Activated naive CD8-positive, alpha-beta T cell treated with anti-CD3 and anti-CD28 coated beads, Interleukin-2, amount 50 U/mL, for 24 hours (primary cell): ENCODE measurements around the gene PNPLA4.

Source experiments
- ATAC-seq: fragments of 150-1000 bp; cut with Tn5 transposase; one replicate; pipeline ENCODE4 v1.10.0; 2021
- DNase-seq: peaks from one replicate; pipeline ENCODE4 v3.0.0; 2021
- H3K27ac Mint-ChIP-seq: one replicate; pipeline ENCODE4 v1.8.0; 2021; ENCODE audit warnings: mild to moderate bottlenecking, mixed read lengths
- H3K27me3 Mint-ChIP-seq: one replicate; pipeline ENCODE4 v1.8.0; 2021; ENCODE audit warnings: mixed read lengths
- H3K36me3 Mint-ChIP-seq: one replicate; pipeline ENCODE4 v1.8.0; 2021; ENCODE audit warnings: low read depth, mixed read lengths
- H3K4me1 Mint-ChIP-seq: one replicate; pipeline ENCODE4 v1.8.0; 2021; ENCODE audit warnings: mixed read lengths
- H3K4me3 Mint-ChIP-seq: one replicate; pipeline ENCODE4 v1.8.0; 2021; ENCODE audit warnings: mild to moderate bottlenecking, moderate library complexity, mixed read lengths
- H3K9me3 Mint-ChIP-seq: one replicate; pipeline ENCODE4 v1.8.0; 2021; ENCODE audit warnings: mixed read lengths

The PNPLA4 gene

DNA sequence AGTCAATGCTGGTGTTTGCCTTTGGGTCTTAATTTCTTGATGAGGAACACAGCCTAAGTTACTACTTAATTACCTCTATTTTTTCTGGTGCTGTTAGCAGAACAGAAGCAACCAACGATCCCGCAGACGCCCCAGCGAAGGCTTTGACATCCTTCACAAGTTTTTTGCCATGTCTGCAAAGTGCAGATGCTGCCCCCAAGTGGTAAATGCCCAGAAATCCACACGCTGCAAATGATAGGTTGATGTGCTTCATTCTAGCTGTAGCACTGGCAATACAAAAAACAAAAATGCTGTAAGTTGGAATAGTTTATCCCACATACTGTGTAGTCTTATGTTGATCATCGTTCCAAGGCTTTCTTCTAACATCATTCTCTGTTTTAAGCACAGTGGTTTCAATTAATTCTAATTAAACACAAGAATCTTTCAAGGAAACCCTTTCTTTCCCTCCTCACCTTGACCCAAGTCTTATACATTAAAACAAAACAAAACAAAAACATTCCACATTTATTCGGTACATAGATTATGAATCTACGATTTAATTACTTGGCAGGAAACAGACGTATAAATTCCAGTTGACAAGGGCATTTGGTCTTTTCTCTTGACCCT lies 1.2 kb downstream of the PNPLA4 start:
- peak overlapping the region; percentile 89 for H3K4me3 Mint-ChIP-seq
- H3K9me3 Mint-ChIP-seq = no peaks in the 10 kb centered on the region
- H3K4me1 Mint-ChIP-seq = peaks cover 17% of the 10 kb centered on the region
- H3K36me3 Mint-ChIP-seq = peaks cover 4% of the 10 kb centered on the region
- ATAC-seq (peak; percentile 48), DNase-seq (peak; percentile 44)
- H3K27me3 Mint-ChIP-seq = no peaks in the 10 kb centered on the region
- H3K27ac Mint-ChIP-seq = no peak overlapping the region

DNA sequence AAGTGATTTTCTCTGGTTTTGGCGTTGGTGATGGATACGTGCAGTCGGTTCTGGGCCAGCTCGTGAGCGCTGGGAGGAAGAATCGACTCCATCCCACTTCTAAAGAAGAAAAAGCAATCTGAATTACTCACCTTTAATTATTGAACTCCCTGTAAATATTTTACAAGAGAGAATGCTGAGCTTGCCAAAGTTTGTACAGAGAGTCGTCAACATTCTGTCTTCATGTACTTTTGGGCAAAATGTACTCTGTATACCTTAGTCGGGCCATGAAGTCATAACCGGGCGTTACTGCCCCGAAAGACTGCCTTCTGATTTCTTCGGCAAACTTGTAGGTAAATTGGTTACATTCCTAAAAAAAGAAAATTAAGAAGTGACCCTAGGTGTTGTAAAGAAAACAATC lies 5.5 kb downstream of the PNPLA4 start:
- Mint-ChIP-seq H3K27ac (no peak overlapping the region), H3K27me3 (no peaks in the 10 kb centered on the region)

DNA sequence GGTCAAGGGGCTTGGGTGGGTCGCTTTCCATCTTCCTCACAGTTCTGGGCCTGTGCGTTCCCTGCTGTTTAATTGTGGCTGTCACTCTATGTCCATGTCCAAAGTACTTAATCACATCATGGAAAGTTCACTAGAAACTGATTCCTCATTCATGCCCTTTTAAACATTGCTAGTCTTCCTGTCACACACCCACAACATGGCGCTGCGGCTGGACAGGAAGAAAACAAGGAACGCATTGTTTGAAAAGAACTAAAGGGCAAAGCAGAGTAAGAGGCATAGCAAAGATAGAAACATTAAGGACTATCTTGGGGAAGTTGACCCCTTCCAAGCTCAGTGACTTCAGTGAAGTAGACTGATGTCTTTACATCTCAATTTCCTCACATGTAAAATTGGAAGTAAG lies 18.4 kb downstream of the PNPLA4 start:
- Mint-ChIP-seq H3K9me3 (no peaks in the 10 kb centered on the region), H3K4me3 (no peak overlapping the region), H3K27ac (no peak overlapping the region), H3K4me1 (no peaks in the 10 kb centered on the region), H3K27me3 (no peaks in the 10 kb centered on the region), H3K36me3 (peaks cover 2% of the 10 kb centered on the region)
- ATAC-seq (no peak), DNase-seq (no peak)

More for the DNA sequence above, 5.5 kb downstream of the PNPLA4 start:
- DNase-seq (no peak), ATAC-seq (no peak)
- Mint-ChIP-seq H3K4me3 (no peak overlapping the region), H3K4me1 (peaks cover 7% of the 10 kb centered on the region), H3K9me3 (no peaks in the 10 kb centered on the region), H3K36me3 (peaks cover 2% of the 10 kb centered on the region)

DNA sequence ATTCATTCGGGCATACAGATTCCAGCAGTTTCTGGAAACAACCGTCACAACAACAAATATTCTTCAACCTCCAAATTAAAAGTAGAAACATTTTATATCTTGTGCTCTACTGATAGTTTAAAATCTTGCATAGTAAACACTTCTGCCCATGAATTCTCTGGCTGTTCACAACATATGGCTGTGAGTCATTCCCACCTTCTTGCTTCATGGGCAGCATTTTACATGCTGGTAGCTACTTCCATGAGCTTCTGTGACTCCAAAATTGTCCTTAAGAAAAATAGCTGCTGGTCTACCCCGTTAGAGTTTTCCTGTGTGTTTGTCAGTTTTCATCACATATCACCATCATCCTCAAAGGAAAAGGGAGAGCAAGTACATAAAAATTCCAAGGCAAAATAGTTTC lies 22.7 kb downstream of the PNPLA4 start:
- Mint-ChIP-seq H3K4me3 (no peak overlapping the region), H3K27ac (no peak overlapping the region)
- ATAC-seq = no peak

DNA sequence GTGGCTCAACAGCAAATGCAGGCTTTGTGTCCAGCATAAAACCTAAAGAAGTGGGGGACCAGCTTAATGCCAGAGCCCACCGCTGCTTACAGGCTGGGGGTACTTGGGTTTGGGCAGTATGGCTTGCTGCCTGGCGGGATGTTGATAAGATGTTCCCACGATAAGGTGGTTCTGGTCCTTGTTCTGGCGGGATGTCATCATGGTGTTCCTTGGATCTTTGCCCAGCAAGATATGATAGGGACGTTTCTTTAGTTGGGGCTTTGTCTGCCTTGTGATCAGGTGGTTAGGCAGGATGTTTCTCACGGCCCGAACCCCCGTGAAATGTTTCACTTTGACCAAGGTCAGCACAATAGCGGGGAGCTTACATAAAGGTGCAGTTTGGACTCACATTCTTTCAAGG lies 35.3 kb downstream of the PNPLA4 start:
- Mint-ChIP-seq H3K36me3 (no peaks in the 10 kb centered on the region), H3K4me3 (no peak overlapping the region), H3K27ac (no peak overlapping the region), H3K27me3 (no peaks in the 10 kb centered on the region), H3K4me1 (no peaks in the 10 kb centered on the region), H3K9me3 (no peaks in the 10 kb centered on the region)
- no peak for DNase-seq
- no peak for ATAC-seq

More for the DNA sequence above, 22.7 kb downstream of the PNPLA4 start:
- no peaks in the 10 kb centered on the region for H3K9me3 Mint-ChIP-seq
- H3K27me3 Mint-ChIP-seq = no peaks in the 10 kb centered on the region
- no peaks in the 10 kb centered on the region for H3K4me1 Mint-ChIP-seq
- peaks cover 12% of the 10 kb centered on the region for H3K36me3 Mint-ChIP-seq
- no peak for DNase-seq

DNA sequence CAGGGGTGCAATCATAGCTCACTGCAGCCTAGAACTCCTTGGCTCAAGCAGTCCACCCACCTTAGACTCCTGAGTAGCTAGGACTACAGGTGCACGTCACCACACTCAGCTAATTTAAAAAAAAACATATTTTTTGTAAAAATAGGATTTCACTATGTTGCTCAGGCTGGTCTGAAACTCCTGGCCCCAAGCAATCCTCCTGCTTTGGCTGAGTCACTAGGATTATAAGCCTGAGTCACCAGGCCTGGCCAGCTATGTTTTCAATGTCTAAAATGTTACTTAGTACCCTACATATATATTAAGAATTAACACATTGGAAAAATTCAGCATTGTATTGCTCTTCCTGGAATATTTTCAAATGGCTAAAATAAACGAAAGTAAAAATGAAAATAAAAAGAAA lies 37.5 kb downstream of the PNPLA4 start:
- H3K4me3 Mint-ChIP-seq = no peak overlapping the region
- no peaks in the 10 kb centered on the region for H3K36me3 Mint-ChIP-seq
- H3K4me1 Mint-ChIP-seq = no peaks in the 10 kb centered on the region
- H3K27ac Mint-ChIP-seq = no peak overlapping the region
- DNase-seq (no peak), ATAC-seq (no peak)
- no peaks in the 10 kb centered on the region for H3K9me3 Mint-ChIP-seq
- H3K27me3 Mint-ChIP-seq = no peaks in the 10 kb centered on the region

DNA sequence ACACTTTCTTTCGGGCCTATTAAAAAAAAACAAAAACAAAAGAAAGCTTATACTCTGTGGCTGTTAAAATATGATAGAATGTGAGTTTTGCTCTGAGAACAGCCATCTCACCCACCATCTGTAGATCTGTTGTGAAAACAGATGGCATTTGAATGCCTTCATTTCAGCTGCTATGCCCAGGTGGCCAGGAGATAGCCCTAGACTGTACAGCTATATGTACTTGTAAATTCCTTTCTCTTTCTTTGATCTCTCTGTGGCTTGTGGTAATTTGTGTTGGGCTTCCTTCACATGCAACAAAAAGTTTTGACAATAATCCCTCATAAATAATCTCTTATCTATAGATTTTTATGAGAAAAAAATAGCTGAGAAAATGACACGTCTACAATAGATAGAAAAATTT lies 38.1 kb downstream of the PNPLA4 start:
- no peaks in the 10 kb centered on the region for H3K27me3 Mint-ChIP-seq
- DNase-seq = no peak
- H3K9me3 Mint-ChIP-seq = no peaks in the 10 kb centered on the region
- no peaks in the 10 kb centered on the region for H3K4me1 Mint-ChIP-seq
- no peak for ATAC-seq
- no peaks in the 10 kb centered on the region for H3K36me3 Mint-ChIP-seq
- no peak overlapping the region for H3K27ac Mint-ChIP-seq
- no peak overlapping the region for H3K4me3 Mint-ChIP-seq

DNA sequence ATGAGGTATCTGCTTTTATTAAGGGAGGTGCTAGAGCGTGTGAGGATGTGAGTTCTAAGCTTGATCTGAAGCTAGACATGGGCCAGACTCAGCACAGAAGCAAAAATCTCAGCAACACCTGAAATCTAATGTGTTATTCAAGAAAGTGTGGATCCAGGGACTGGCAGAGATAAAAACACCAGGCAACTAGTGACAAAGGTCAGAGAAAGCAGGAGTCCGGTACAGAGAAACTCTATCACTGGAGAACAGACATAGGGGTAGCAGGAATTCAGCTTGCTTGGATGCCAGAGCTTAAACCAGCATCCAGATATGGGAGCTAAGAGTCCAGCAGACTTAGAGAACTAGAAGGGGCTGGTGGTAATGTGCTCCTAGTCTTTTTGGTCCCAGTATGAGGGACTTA lies 50.3 kb downstream of the PNPLA4 start:
- DNase-seq (no peak), ATAC-seq (no peak)
- no peak overlapping the region for H3K4me3 Mint-ChIP-seq
- H3K4me1 Mint-ChIP-seq = no peaks in the 10 kb centered on the region
- H3K27me3 Mint-ChIP-seq = peaks cover 2% of the 10 kb centered on the region
- no peaks in the 10 kb centered on the region for H3K9me3 Mint-ChIP-seq
- no peaks in the 10 kb centered on the region for H3K36me3 Mint-ChIP-seq
- H3K27ac Mint-ChIP-seq = no peak overlapping the region

DNA sequence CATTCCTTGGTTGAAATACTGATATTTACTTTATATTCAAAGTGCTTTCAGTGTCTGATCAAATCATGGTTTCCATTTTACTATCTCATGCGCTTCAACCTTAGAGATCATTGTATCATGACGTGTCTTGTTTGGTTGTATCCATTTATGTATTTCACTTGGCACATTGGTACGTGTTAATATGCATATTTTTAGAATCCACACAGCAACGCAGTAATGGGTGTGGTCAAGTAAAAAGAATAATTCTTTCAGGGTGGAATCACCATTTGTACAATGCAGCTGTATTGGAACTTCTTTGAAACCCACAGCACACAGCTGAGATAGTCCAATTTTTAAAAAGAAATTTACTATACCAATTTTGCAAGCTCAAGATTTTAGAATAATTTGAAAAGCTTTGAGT lies 55.2 kb downstream of the PNPLA4 start:
- H3K27ac Mint-ChIP-seq = no peak overlapping the region
- H3K4me3 Mint-ChIP-seq = no peak overlapping the region
- no peaks in the 10 kb centered on the region for H3K36me3 Mint-ChIP-seq
- no peak for ATAC-seq
- DNase-seq = no peak
- H3K9me3 Mint-ChIP-seq = no peaks in the 10 kb centered on the region
- H3K27me3 Mint-ChIP-seq = no peaks in the 10 kb centered on the region
- H3K4me1 Mint-ChIP-seq = no peaks in the 10 kb centered on the region

DNA sequence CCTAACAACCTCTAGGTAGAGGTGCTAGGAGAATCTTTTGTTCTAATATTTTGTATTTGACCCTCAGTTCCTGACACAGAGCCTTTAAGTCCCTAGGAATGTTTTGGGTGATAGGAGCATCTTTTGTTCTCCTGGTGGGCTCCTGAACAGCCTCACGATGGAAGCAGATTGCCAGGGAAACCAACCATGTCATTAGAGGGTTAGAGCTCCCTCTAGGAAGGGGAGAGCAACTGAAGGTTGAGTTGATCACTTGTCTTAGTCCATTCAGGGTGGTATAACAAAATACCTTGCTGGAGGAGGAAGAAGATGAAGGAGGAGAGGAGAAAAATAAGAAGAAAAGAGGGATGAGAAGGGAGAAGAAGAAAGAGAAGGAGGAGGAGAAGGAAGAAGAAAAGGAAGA lies 75.0 kb downstream of the PNPLA4 start:
- H3K27ac Mint-ChIP-seq = no peak overlapping the region
- no peak for ATAC-seq
- H3K36me3 Mint-ChIP-seq = no peaks in the 10 kb centered on the region
- DNase-seq = no peak
- H3K4me3 Mint-ChIP-seq = no peak overlapping the region
- H3K4me1 Mint-ChIP-seq = no peaks in the 10 kb centered on the region
- H3K27me3 Mint-ChIP-seq = peaks cover 2% of the 10 kb centered on the region
- no peaks in the 10 kb centered on the region for H3K9me3 Mint-ChIP-seq
